MCF 10A (cell line): ENCODE measurements around the gene ERG28. TPM values are rescaled to one million over a fixed set of nuclear protein-coding genes. Genes with fewer than 3 reads are reported as not detected.
"Not testable (repeated sequence)": the region's sequence is repeated elsewhere in the genome, so short reads cannot be mapped to it uniquely, and the experiment has no call there.

Source experiments
- BruUV-seq: library from RNA; stranded (reverse); fragments of 400-500 nt; replicated peaks from 2 replicates; lab custom pipeline; 2021; lab: Mats Ljungman, UMichigan
- CTCF ChIA-PET: fragments of 300-600 bp; sonication (Branson Sonifier 250); formaldehyde crosslinking; extraction: SDS; loops from one replicate; lab custom pipeline; 2021; ENCODE audit warnings: antibody characterized with exemption, inconsistent platforms; lab: Yijun Ruan, JAX
- POLR2A ChIA-PET: fragments of 300-600, 350-650 bp; sonication (Branson Sonifier 250); formaldehyde crosslinking; extraction: SDS; loops from one replicate; lab custom pipeline; 2020; ENCODE audit warnings: antibody characterized with exemption, inconsistent platforms; lab: Yijun Ruan, JAX
- DNase-seq: peaks from one replicate; pipeline ENCODE4 v3.0.0-alpha.2; 2018; ENCODE audit not compliant: unreplicated experiment
- H3K27ac Mint-ChIP-seq: one replicate; pipeline ENCODE4 v1.8.0; 2022; ENCODE audit warnings: mild to moderate bottlenecking, low read depth, mixed read lengths; ENCODE audit not compliant: unreplicated experiment
- H3K27me3 Mint-ChIP-seq: one replicate; pipeline ENCODE4 v1.8.0; 2022; ENCODE audit warnings: mixed read lengths; ENCODE audit not compliant: insufficient read depth, unreplicated experiment
- H3K36me3 Mint-ChIP-seq: one replicate; pipeline ENCODE4 v1.8.0; 2022; ENCODE audit warnings: mild to moderate bottlenecking, moderate library complexity, mixed read lengths; ENCODE audit not compliant: insufficient read depth, unreplicated experiment
- H3K4me1 Mint-ChIP-seq: one replicate; pipeline ENCODE4 v1.8.0; 2022; ENCODE audit warnings: mixed read lengths; ENCODE audit not compliant: insufficient read depth, unreplicated experiment
- H3K4me3 Mint-ChIP-seq: one replicate; pipeline ENCODE4 v1.8.0; 2022; ENCODE audit warnings: mild to moderate bottlenecking, moderate library complexity, mixed read lengths; ENCODE audit not compliant: unreplicated experiment
- H3K9me3 Mint-ChIP-seq: one replicate; pipeline ENCODE4 v1.8.0; 2022; ENCODE audit warnings: mixed read lengths; ENCODE audit not compliant: unreplicated experiment
- CTCF ChIP-seq: fragments of 200-600 bp; IDR thresholded peaks from one replicate; pipeline ENCODE4 v1.8.0; 2022; ENCODE audit warnings: antibody characterized with exemption, mild to moderate bottlenecking; ENCODE audit not compliant: unreplicated experiment
- intact Hi-C: fragments of 100-400 bp; cut with micrococcal nuclease; formaldehyde crosslinking; loops from 2 replicates; pipeline ENCODE4 v1.14.1; 2022
- total RNA-seq: library from RNA; stranded (reverse); gene quantifications from 2 replicates; pipeline ENCODE4 v1.2.3, GENCODE V29; 2022

ERG28 gene
- total RNA-seq, 1 experiment from 2014 or later = 11.1 TPM

- CTCF ChIA-PET = no interaction called here
Measured at GRCh38 chr14:75699331-75699730, 38.7 kb upstream of the ERG28 start.

GRCh38 chr14:75697918-75698317, 37.2 kb upstream of the ERG28 start:
- Mint-ChIP-seq H3K9me3 (no peaks in the 10 kb centered on the region), H3K27me3 (no peaks in the 10 kb centered on the region), H3K4me3 (no peak overlapping the region), H3K36me3 (peaks cover 49% of the 10 kb centered on the region), H3K4me1 (no peaks in the 10 kb centered on the region), H3K27ac (no peak overlapping the region)
- intact Hi-C loops = no loop called here
- no peak for TF ChIP-seq CTCF
- POLR2A ChIA-PET = no interaction called here
- no TSS peak for BruUV-seq
- no peak for DNase-seq
- CTCF ChIA-PET = interaction anchor here (0.6 to 2.3 kb wide), 4 partner anchors 12 to 285 kb away, joined by 3 to 21 read pairs (median 4); no protein-coding TSS in a partner anchor

More at GRCh38 chr14:75699331-75699730, 38.7 kb upstream of the ERG28 start:
- no TSS peak for BruUV-seq
- no peak for TF ChIP-seq CTCF
- Mint-ChIP-seq H3K27me3 (no peaks in the 10 kb centered on the region), H3K4me3 (no peak overlapping the region), H3K4me1 (no peaks in the 10 kb centered on the region), H3K27ac (no peak overlapping the region), H3K36me3 (peaks cover 42% of the 10 kb centered on the region), H3K9me3 (no peaks in the 10 kb centered on the region)
- no peak for DNase-seq
- intact Hi-C loops = no loop called here
- POLR2A ChIA-PET = no interaction called here

GRCh38 chr14:75697386-75697785, 36.7 kb upstream of the ERG28 start:
- CTCF ChIA-PET = interaction anchor here (1.3 to 2.3 kb wide), 2 partner anchors 13 to 120 kb away, joined by 4 to 21 read pairs; no protein-coding TSS in a partner anchor
- Mint-ChIP-seq H3K4me1 (no peaks in the 10 kb centered on the region), H3K4me3 (no peak overlapping the region), H3K9me3 (no peaks in the 10 kb centered on the region), H3K27me3 (no peaks in the 10 kb centered on the region), H3K27ac (no peak overlapping the region), H3K36me3 (peaks cover 49% of the 10 kb centered on the region)
- intact Hi-C loops = no loop called here
- no TSS peak for BruUV-seq
- no peak for TF ChIP-seq CTCF
- no peak for DNase-seq
- POLR2A ChIA-PET = no interaction called here

GRCh38 chr14:75695025-75695424, 34.3 kb upstream of the ERG28 start:
- H3K4me1 Mint-ChIP-seq, H3K27me3 Mint-ChIP-seq, H3K27ac Mint-ChIP-seq, intact Hi-C loops, H3K9me3 Mint-ChIP-seq, CTCF ChIA-PET, BruUV-seq, H3K4me3 Mint-ChIP-seq, DNase-seq: not testable (repeated sequence)
- POLR2A ChIA-PET = interaction anchor here (0.7 kb wide), 1 partner anchor 22 kb away, joined by 3 read pairs; no protein-coding TSS in a partner anchor
- H3K36me3 Mint-ChIP-seq = peaks cover 43% of the 10 kb centered on the region
